ENCODE data around the gene RUBCNL. TPM values are rescaled to one million over a fixed set of nuclear protein-coding genes. Genes with fewer than 3 reads are reported as not detected.
"Not testable (repeated sequence)": the region's sequence is repeated elsewhere in the genome, so short reads cannot be mapped to it uniquely, and the experiment has no call there.

RUBCNL gene, protein sequence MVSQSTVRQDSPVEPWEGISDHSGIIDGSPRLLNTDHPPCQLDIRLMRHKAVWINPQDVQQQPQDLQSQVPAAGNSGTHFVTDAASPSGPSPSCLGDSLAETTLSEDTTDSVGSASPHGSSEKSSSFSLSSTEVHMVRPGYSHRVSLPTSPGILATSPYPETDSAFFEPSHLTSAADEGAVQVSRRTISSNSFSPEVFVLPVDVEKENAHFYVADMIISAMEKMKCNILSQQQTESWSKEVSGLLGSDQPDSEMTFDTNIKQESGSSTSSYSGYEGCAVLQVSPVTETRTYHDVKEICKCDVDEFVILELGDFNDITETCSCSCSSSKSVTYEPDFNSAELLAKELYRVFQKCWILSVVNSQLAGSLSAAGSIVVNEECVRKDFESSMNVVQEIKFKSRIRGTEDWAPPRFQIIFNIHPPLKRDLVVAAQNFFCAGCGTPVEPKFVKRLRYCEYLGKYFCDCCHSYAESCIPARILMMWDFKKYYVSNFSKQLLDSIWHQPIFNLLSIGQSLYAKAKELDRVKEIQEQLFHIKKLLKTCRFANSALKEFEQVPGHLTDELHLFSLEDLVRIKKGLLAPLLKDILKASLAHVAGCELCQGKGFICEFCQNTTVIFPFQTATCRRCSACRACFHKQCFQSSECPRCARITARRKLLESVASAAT
- total RNA-seq: 1 to 10 TPM in 1 of 2 donors, under 1 TPM in 1; 0.13 to 5.8 TPM
- total RNA-seq: 0.23 to 0.38 reads per million in 2 donors

DNA sequence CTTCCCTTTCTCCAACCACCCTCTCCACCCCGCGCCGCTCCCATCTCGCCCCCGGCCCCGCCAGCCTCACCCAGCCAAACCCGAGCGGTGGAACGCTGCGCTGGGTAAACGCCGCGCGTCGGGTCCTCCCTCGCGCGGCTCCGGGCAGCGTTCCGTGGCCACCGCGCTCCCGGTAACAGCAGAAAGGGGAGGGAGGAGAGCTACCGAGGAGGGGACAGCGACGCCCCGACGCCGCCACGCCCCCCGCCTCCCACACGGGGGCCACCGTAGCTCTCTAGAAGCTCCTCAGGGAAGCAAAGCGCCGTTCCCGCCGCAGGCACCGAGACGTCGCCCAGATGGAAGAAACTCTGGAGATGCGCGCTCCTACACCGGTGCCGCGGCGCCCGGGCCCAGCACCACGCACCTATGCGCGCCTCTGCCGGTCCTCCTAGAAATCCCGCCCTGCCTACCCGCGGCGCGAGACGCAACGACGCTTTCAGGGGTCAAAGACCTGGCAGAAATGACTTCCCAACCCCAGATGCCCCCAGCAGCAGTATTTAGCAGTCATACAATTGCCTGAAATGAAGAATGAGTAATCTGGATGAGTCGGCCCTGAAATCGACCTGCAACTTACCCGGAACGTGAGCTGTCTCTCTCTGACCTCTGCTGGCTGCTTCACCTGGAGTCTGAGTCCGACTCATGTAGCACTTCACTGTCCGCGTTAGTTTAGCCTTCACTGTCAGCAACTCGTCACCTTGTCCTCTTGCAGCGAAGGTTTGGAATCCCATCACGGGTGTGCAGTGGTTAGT, at the start of gene RUBCNL:
Gene RUBCNL, minus strand, starts transcription at position 189 of the 788 bp plus-strand sequence. CDS start 14,777 bp downstream, outside the sequence.
- DNase-seq (no peak), ATAC-seq (peak; percentile 68)
- Mint-ChIP-seq H3K27ac (no peak within 1 kb of the TSS), H3K36me3 (ENCODE audit: low read depth) (no peaks in the 10 kb centered on the region), H3K4me3 (peak within 1 kb of the TSS; percentile 93), H3K27me3 (peaks cover 41% of the 10 kb centered on the region), H3K4me1 (peaks cover 13% of the 10 kb centered on the region)
- H3K9me3 ChIP-seq (ENCODE audit: control insufficient read depth, low read length, poor library complexity, severe bottlenecking): no peaks in the 10 kb centered on the region

DNA sequence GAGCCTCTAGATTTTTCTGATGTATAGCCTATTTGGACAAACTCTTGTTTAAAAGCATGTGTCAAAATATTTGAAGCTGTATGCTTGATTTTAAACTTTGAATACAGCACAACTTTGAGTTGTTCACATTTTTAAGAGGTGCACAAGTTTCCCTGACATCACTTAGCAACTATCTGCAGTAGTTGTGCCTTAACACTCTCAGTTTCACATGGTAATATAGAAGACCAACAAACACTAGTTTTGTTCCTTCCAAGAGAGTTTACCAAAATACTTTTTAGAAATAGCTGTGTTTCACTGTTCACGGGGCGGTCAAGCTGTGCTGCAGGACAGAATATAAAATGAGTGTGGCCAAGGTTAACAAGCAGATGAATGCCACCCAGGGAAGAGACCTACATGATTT, 42.5 kb upstream of the RUBCNL start:
- H3K27ac Mint-ChIP-seq; H3K4me3 Mint-ChIP-seq; ATAC-seq; H3K4me1 Mint-ChIP-seq; H3K27me3 Mint-ChIP-seq; DNase-seq; H3K36me3 Mint-ChIP-seq (ENCODE audit: low read depth); H3K9me3 ChIP-seq (ENCODE audit: control insufficient read depth, low read length, poor library complexity, severe bottlenecking): not testable (repeated sequence)

DNA sequence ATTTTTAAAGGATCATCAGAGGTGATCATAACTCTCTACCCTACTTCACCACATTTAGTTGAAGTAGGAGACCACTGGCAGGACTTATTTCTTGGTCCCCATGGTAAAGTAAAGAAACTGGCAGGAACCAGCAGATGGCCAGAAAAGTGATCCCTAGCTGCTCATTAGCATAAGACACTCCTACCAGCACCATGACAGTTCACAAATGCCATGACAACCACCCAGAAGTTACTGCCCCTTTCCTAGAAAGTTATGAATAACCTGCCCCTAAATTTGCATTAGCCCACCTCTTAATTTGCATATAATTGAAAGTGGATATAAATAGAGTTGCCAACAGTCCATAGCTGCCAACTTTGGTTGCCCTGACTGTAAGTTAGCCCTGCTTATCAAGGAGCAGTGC, 18.4 kb upstream of the RUBCNL start:
- ATAC-seq (no peak), DNase-seq (no peak)
- Mint-ChIP-seq H3K4me1 (peaks cover 11% of the 10 kb centered on the region), H3K27me3 (peaks cover 3% of the 10 kb centered on the region), H3K4me3 (no peak overlapping the region), H3K27ac (no peak overlapping the region), H3K36me3 (ENCODE audit: low read depth) (no peaks in the 10 kb centered on the region)
- no peaks in the 10 kb centered on the region for H3K9me3 ChIP-seq (ENCODE audit: control insufficient read depth, low read length, poor library complexity, severe bottlenecking)

DNA sequence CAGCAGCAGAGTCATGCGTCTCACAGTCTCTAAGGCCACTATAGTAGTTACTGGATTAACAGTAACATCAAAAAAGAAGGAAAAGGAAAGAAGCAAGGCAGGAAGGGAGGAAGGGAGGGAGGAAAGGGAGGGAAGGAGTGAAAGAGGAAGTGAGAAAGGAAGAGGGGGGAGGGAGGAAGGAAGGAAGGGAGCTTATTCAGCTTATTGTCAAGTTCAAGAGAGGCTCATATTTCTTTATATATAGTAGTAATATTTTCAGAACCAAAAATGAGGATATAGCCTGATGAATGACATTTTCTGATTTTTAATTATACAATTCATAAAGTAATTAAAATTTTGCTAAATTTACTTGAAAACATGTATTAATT, 17.7 kb upstream of the RUBCNL start:
- no peak overlapping the region for H3K27ac Mint-ChIP-seq
- H3K27me3 Mint-ChIP-seq: peaks cover 5% of the 10 kb centered on the region
- H3K4me3 Mint-ChIP-seq: no peak overlapping the region
- no peak for ATAC-seq
- no peaks in the 10 kb centered on the region for H3K9me3 ChIP-seq (ENCODE audit: control insufficient read depth, low read length, poor library complexity, severe bottlenecking)
- peaks cover 11% of the 10 kb centered on the region for H3K4me1 Mint-ChIP-seq
- no peak for DNase-seq
- no peaks in the 10 kb centered on the region for H3K36me3 Mint-ChIP-seq (ENCODE audit: low read depth)

DNA sequence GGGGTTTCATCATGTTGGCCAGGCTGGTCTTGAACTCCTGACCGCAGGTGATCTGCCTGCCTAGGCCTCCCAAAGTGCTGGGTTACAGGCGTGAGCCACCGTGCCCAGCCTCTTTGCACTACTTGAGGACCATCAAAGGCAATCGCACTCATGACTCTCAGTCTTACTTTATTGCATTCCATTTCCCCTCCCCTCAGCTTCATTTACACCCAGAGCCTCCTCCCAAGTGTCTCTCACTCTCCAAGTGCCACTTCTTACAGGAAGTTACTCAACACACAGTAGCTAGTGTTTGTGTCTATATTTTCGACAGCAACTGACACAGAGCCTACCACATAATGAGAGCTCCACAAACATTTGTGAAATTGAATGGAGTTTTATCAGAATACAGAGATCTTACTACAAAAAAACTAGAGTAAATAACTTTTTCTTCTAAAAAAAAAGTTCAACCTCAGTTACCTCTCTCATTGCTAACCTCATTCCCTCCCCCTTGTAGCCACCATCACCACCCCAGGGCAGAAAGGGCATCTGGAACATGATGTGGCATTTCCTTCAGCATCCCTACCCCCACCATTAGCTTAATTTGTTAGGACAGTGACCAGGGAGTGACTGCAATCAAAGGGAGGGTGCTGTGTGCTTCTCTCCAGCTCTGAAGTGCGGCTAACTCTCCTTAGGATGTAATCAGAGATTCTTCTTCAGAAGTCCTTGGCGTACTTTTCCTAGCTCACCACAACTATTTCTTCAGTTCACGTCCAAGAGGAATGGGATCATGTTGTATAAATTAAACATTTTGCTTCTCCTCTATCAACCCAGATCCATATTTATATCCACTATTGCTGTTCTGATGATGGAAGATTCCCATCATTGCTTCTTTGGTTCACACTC, 17.0 kb upstream of the RUBCNL start:
- Mint-ChIP-seq H3K36me3 (ENCODE audit: low read depth) (no peaks in the 10 kb centered on the region), H3K4me1 (peaks cover 11% of the 10 kb centered on the region), H3K4me3 (no peak overlapping the region), H3K27ac (peak overlapping the region; percentile 72), H3K27me3 (peaks cover 6% of the 10 kb centered on the region)
- ATAC-seq (peak; percentile 16), DNase-seq (no peak)
- H3K9me3 ChIP-seq (ENCODE audit: control insufficient read depth, low read length, poor library complexity, severe bottlenecking): no peaks in the 10 kb centered on the region

DNA sequence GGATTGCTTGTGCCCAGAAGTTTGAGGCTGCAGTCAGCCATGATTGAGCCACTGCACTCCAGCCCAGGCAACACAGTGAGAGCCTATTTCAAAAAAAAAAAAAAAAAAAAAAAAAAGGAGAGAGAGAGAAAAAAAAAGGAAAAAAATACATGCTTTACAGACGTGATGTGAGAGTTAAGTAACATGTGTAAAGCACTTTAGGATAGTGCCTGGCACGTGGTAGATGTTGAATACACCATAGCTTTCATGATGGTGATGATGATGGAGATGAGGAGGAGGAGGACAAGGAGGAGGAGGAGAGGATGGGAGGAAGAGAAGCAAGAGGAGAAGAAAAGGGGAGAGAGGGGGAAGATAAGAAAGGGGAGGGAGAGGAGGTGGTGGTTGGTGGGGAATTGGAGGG, 15.1 kb upstream of the RUBCNL start:
- no peak overlapping the region for H3K4me3 Mint-ChIP-seq
- no peaks in the 10 kb centered on the region for H3K36me3 Mint-ChIP-seq (ENCODE audit: low read depth)
- peaks cover 11% of the 10 kb centered on the region for H3K4me1 Mint-ChIP-seq
- ATAC-seq (no peak), DNase-seq (no peak)
- no peaks in the 10 kb centered on the region for H3K9me3 ChIP-seq (ENCODE audit: control insufficient read depth, low read length, poor library complexity, severe bottlenecking)
- H3K27ac Mint-ChIP-seq: no peak overlapping the region
- peaks cover 6% of the 10 kb centered on the region for H3K27me3 Mint-ChIP-seq

DNA sequence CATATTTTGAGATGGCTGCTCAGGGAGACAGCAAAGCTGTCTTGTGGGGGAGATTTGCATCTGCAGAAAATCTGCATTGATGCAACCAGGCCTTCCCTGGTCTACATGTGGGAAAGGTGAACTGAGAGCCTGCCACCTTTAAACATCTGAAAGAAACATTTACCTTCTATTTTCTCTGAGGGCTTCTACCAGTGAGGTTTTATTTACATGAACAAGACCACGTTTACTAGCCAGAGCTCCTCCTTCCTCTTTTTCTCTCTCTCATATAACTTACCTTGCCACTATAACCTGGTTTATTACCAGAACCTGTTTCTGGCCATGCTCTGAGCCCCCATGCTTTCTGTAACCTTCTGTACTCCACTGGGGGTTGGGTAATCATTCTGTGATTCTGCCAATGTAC, 14.4 kb upstream of the RUBCNL start:
- H3K27ac Mint-ChIP-seq: no peak overlapping the region
- ATAC-seq: peak; percentile 35
- no peak for DNase-seq

DNA sequence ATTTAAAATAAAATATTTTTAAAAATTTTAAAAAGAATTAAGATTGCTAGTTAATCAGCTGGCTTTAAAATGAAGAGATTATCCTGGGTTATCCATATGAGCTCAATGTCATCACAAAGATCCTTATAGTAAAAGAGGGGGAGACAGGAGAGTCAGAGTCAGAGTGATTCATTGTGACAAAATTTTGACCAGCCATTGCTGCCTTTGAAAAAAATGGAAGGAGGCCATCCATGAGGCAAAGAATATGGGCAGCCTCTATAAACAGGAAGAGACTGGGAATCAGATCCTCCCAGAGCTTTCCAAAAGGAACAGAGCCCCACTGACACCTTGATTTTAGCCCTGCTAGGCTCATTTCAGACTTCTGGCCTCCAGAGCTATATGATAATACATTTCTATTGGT, 9.3 kb upstream of the RUBCNL start:
- no peaks in the 10 kb centered on the region for H3K36me3 Mint-ChIP-seq (ENCODE audit: low read depth)
- H3K27me3 Mint-ChIP-seq: peaks cover 11% of the 10 kb centered on the region

More for the DNA sequence above, 14.4 kb upstream of the RUBCNL start:
- Mint-ChIP-seq H3K4me1 (peaks cover 11% of the 10 kb centered on the region), H3K36me3 (ENCODE audit: low read depth) (no peaks in the 10 kb centered on the region), H3K4me3 (no peak overlapping the region), H3K27me3 (peaks cover 6% of the 10 kb centered on the region)
- no peaks in the 10 kb centered on the region for H3K9me3 ChIP-seq (ENCODE audit: control insufficient read depth, low read length, poor library complexity, severe bottlenecking)

DNA sequence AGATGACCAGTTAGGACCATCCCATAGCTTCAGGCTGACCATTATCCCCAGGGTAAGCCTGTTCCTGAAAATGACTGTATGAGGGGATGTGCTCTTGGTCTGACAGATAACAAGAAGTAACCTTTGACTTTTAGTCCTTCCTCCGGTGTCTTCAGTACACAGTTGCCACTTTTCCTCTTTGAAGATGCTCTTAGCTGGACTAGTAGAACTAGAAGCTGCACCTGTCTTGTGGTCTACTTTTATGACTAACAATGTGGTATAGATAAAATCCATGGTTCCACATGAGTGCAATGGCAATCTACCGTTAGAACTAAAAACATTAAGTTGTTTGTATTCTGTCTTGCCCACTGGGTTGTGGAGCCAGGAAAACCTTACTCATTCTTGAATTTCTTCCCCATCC, 5.9 kb upstream of the RUBCNL start:
- no peak for ATAC-seq
- Mint-ChIP-seq H3K27ac (no peak overlapping the region), H3K27me3 (peaks cover 9% of the 10 kb centered on the region), H3K4me3 (no peak overlapping the region), H3K36me3 (ENCODE audit: low read depth) (no peaks in the 10 kb centered on the region), H3K4me1 (peaks cover 8% of the 10 kb centered on the region)
- no peaks in the 10 kb centered on the region for H3K9me3 ChIP-seq (ENCODE audit: control insufficient read depth, low read length, poor library complexity, severe bottlenecking)
- DNase-seq: no peak

More for the DNA sequence above, 9.3 kb upstream of the RUBCNL start:
- H3K27ac Mint-ChIP-seq: no peak overlapping the region
- no peaks in the 10 kb centered on the region for H3K4me1 Mint-ChIP-seq
- no peak overlapping the region for H3K4me3 Mint-ChIP-seq
- DNase-seq (no peak), ATAC-seq (no peak)
- no peaks in the 10 kb centered on the region for H3K9me3 ChIP-seq (ENCODE audit: control insufficient read depth, low read length, poor library complexity, severe bottlenecking)

DNA sequence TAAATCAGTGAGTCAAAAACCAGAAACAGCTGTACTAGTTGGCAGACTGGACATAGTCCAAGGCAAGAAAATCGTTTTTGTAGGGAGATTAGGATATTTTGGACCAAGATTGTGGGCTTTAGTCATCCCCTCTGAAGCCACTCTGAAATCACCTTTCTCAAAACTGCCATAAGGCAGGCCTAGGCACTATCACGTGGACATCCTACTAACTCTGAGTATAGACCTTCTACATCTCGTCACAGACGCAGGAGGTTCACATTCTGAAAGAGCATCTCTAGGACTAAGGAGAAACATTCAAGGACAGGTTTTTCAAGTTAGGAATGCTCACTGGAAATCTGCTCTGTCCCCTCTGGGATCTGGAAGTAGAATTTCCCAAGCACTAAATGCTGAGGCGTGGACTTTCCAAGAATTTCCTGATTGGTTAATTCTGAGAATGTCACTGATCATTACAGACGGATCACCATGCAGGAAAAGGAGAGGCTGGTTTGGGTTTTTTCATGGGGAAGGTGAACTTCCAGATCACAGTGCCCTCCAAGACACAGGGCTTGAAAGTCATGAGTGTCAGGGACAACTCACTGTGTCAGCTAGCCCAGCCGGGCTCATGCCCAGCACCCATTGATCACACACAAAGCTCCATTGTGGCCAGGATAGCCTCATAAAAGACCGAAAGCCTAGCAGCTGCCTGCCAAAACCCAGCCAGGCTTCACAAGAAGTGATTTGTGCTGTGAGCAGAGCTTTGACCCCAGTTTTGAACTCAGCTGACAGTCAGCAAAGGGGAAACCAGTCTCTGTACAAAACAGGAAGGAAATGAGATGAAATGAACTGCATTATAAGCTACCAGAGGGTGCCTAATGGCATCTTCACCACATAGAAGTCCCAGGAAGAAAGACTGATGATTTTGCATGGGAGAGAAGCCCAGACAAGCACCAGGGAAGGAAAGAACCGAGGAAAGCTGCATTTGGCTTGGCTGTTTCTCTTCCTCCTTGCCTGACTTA, 2.7 kb upstream of the RUBCNL start:
- DNase-seq (no peak), ATAC-seq (peak; percentile 73)
- Mint-ChIP-seq H3K27me3 (peaks cover 35% of the 10 kb centered on the region), H3K4me1 (peaks cover 13% of the 10 kb centered on the region), H3K36me3 (ENCODE audit: low read depth) (no peaks in the 10 kb centered on the region), H3K27ac (peak overlapping the region; percentile 75), H3K4me3 (peak overlapping the region; percentile 45)
- H3K9me3 ChIP-seq (ENCODE audit: control insufficient read depth, low read length, poor library complexity, severe bottlenecking): no peaks in the 10 kb centered on the region

DNA sequence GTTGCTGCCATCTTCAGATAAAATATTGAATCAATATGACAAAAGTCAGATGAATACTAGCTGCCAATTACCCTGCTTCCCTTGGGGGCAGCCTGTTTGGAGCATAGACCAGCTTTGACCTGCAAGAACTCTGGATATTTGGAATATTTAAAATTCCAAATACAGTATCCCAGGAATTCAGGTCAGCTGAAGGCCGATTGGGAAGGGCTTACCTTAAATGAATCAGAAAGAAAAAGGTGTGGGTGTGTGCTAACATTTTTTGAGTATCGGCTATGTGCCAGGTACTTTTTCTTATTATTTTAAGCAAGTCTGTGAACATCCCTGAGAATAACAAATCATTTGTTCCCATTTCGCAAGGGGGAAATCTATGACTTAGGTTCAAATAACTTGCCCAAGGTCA, 1.8 kb upstream of the RUBCNL start:
- peaks cover 13% of the 10 kb centered on the region for H3K4me1 Mint-ChIP-seq
- ATAC-seq: no peak

DNA sequence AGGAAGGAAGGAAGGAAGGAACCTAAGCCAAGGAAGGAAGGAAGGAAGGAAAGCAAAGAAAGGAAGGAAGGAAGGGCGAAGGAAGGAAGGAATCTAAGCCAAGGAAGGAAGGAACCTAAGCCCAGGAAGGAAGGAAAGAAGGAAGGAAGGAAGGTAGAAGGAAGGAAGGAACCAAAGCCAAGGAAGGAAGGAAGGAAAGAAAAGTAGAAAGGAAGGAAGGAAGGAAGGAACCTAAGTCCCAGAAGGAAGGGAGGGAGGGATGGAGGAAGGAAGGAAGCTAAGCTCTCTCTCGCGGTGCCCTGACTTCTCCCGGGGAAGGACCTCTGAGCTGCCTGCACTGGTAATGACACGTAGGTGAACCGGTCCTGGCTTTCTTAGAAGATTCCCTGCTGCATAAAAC, 1.3 kb upstream of the RUBCNL start:
- no peak for ATAC-seq
- Mint-ChIP-seq H3K27me3 (peaks cover 38% of the 10 kb centered on the region), H3K4me1 (peaks cover 13% of the 10 kb centered on the region), H3K27ac (no peak overlapping the region), H3K36me3 (ENCODE audit: low read depth) (no peaks in the 10 kb centered on the region), H3K4me3 (peak overlapping the region; percentile 5)
- no peaks in the 10 kb centered on the region for H3K9me3 ChIP-seq (ENCODE audit: control insufficient read depth, low read length, poor library complexity, severe bottlenecking)
- no peak for DNase-seq

More for the DNA sequence above, 1.8 kb upstream of the RUBCNL start:
- H3K9me3 ChIP-seq (ENCODE audit: control insufficient read depth, low read length, poor library complexity, severe bottlenecking): no peaks in the 10 kb centered on the region
- DNase-seq: no peak
- H3K27ac Mint-ChIP-seq: no peak overlapping the region
- H3K4me3 Mint-ChIP-seq: no peak overlapping the region
- H3K36me3 Mint-ChIP-seq (ENCODE audit: low read depth): no peaks in the 10 kb centered on the region
- H3K27me3 Mint-ChIP-seq: peaks cover 32% of the 10 kb centered on the region

Data from T-helper 17 cell (primary cell).